ENCODE data around the gene TMEM121.
A peak's percentile ranks its signal among the peaks of the same experiment; 100 is the strongest.

TMEM121 gene

DNA sequence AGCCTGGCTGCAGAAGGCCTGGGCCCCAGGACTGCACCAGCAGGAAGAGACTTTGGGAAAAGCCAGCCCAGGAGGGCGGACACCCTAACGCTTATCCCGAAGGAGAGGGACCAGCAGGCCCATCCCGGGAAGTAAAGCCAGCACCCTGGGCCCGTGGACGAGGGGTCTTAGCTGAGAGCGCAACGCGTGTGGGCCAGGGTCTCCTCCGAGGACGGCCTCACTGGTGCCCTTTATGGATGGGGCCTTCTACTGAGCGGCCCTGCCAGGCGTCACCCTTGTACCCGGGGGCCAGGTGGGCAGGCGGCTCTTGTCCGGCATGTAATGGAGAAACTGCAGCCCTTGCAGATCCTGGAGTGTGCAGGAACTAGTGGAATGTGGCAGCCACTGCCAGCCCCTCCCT lies 21.3 kb upstream of the TMEM121 start:
- no peak overlapping the region for H3K4me3 ChIP-seq
- H3K27ac ChIP-seq: no peak overlapping the region
- H3K4me1 ChIP-seq: no peaks in the 10 kb centered on the region
- no peaks in the 10 kb centered on the region for H3K9me3 ChIP-seq
- H3K36me3 ChIP-seq: peaks cover 0 to 1% (median 0%) of the 10 kb centered on the region in 3 donors
- H3K27me3 ChIP-seq: no peaks in the 10 kb centered on the region
- no peak for TF ChIP-seq CTCF (IDR thresholded peaks at IDR 0.05)
- intact Hi-C loops (cut with DNase I; ENCODE audit: low total_unique reads): no loop called here
- peak in 1 of 2 donors; percentile 33 for DNase-seq

DNA sequence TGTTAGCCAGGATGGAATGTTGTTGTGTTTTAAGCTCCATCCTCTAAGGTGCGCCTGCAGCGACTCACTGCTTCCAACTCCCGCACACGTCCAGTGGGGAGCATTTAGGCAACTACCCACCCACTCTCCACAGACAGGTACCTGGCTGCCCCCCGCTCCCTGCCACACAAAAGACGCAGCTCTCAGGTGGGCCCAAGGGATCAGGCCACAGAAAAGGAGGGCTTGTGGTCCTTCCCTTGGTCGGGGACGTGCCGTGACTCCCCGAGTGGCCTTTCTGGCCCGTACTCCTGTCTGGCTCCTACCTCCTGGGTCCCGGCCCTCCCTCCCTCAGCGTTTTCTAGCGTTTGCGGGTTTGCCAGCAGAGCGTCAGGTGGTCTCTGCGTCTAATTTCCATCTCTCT lies 19.1 kb upstream of the TMEM121 start:
- peak in 1 of 2 donors; percentile 57 for DNase-seq
- Histone ChIP-seq H3K9me3 (no peaks in the 10 kb centered on the region), H3K27me3 (peaks cover 0 to 7% of the 10 kb centered on the region in 2 donors), H3K36me3 (no peaks in the 10 kb centered on the region), H3K27ac (no peak overlapping the region), H3K4me3 (no peak overlapping the region), H3K4me1 (no peaks in the 10 kb centered on the region)
- intact Hi-C loops (cut with DNase I; ENCODE audit: low total_unique reads): no loop called here
- no peak for TF ChIP-seq CTCF (IDR thresholded peaks at IDR 0.05)

GRCh38 chr14:105508069-105508468 lies 18.3 kb upstream of the TMEM121 start:
- H3K27me3 ChIP-seq: peaks cover 0 to 15% of the 10 kb centered on the region in 2 donors
- no peaks in the 10 kb centered on the region for H3K9me3 ChIP-seq
- TF ChIP-seq CTCF (IDR thresholded peaks at IDR 0.05): no peak
- no peak overlapping the region for H3K4me3 ChIP-seq
- H3K36me3 ChIP-seq: no peaks in the 10 kb centered on the region
- peak in 1 of 2 donors; percentile 48 for DNase-seq
- H3K27ac ChIP-seq: no peak overlapping the region
- H3K4me1 ChIP-seq: no peaks in the 10 kb centered on the region
- intact Hi-C loops (cut with DNase I; ENCODE audit: low total_unique reads): no loop called here

DNA sequence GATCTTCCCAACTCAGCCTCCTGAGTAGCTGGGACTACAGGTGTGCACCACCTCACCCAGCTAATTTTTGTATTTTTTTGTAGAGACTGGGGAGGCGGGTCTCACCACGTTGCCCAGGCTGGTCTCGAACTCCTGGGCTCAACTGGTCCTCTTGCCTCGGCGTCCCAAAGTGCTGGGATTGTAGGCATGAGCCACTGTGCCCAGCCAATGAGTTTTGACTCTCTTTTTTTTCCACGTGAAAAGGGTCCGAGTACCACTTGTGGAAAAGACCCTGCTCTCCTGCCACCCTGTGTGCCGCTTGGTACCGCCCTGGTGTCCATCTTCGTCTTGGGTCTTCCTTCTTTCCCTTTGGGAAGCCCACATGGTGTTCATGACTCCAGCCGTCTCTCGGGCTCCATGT lies 17.8 kb upstream of the TMEM121 start:
- TF ChIP-seq CTCF (IDR thresholded peaks at IDR 0.05): no peak
- H3K4me1 ChIP-seq: no peaks in the 10 kb centered on the region
- no peaks in the 10 kb centered on the region for H3K36me3 ChIP-seq
- peaks cover 0 to 20% of the 10 kb centered on the region in 2 donors for H3K27me3 ChIP-seq
- H3K4me3 ChIP-seq: no peak overlapping the region
- H3K27ac ChIP-seq: no peak overlapping the region
- no peaks in the 10 kb centered on the region for H3K9me3 ChIP-seq
- intact Hi-C loops (cut with DNase I; ENCODE audit: low total_unique reads): no loop called here
- DNase-seq: peak in 1 of 2 donors; percentile 49

DNA sequence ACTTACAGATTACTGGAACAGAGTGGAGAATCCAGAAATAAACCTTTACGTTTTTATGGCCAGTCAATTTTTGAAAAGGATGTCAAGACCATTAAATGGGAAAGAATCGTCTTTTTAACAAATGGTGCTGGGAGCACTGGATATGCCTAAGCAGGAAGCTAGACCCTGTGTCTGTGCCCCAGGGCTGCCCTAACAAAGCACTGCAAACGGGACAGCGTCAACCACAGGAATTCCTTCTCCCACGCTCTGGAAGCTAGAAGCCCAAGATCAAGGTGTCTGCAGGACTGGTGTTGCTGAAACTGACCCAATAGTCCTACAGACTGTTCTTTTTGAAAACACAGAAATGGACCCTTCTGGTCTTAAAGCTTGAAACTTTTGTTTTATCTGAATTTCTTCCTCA lies 9.3 kb upstream of the TMEM121 start:
- no peak for TF ChIP-seq CTCF (IDR thresholded peaks at IDR 0.05)
- no peak overlapping the region for H3K4me3 ChIP-seq
- no peak for DNase-seq
- peaks cover 0 to 32% of the 10 kb centered on the region in 2 donors for H3K27me3 ChIP-seq
- intact Hi-C loops (cut with DNase I; ENCODE audit: low total_unique reads): no loop called here
- no peak overlapping the region for H3K27ac ChIP-seq
- H3K4me1 ChIP-seq: no peaks in the 10 kb centered on the region
- no peaks in the 10 kb centered on the region for H3K9me3 ChIP-seq
- H3K36me3 ChIP-seq: no peaks in the 10 kb centered on the region

All from tibial artery (tissue), 4 donors.